Measurements from ENCODE around the gene PKDCC. TPM values are rescaled to one million over a fixed set of nuclear protein-coding genes. Genes with fewer than 3 reads are reported as not detected.

PKDCC gene
- total RNA-seq, 1 donor from 2014 or later, result 9.6 TPM

GRCh38 chr2:42021464-42021863 lies 26.4 kb upstream of the PKDCC start:
- no peak for TF ChIP-seq CTCF (IDR thresholded peaks at IDR 0.05; ENCODE audit: unreplicated experiment)
- no peak overlapping the region for H3K4me3 Mint-ChIP-seq (ENCODE audit: unreplicated experiment)
- no peaks in the 10 kb centered on the region for H3K9me3 Mint-ChIP-seq (ENCODE audit: unreplicated experiment)
- DNase-seq (ENCODE audit: low spot score), result no peak
- peaks cover 29% of the 10 kb centered on the region for H3K4me1 Mint-ChIP-seq (ENCODE audit: unreplicated experiment)
- H3K27me3 Mint-ChIP-seq (ENCODE audit: unreplicated experiment), result peaks cover 3% of the 10 kb centered on the region
- H3K27ac Mint-ChIP-seq (ENCODE audit: unreplicated experiment), result no peak overlapping the region
- peaks cover 7% of the 10 kb centered on the region for H3K36me3 Mint-ChIP-seq (ENCODE audit: low read depth, unreplicated experiment)

GRCh38 chr2:42025151-42025582 lies 22.7 kb upstream of the PKDCC start:
- Mint-ChIP-seq H3K27ac (ENCODE audit: unreplicated experiment) (peak overlapping the region; percentile 58), H3K4me3 (ENCODE audit: unreplicated experiment) (no peak overlapping the region), H3K9me3 (ENCODE audit: unreplicated experiment) (no peaks in the 10 kb centered on the region), H3K27me3 (ENCODE audit: unreplicated experiment) (peaks cover 3% of the 10 kb centered on the region), H3K36me3 (ENCODE audit: low read depth, unreplicated experiment) (peaks cover 7% of the 10 kb centered on the region), H3K4me1 (ENCODE audit: unreplicated experiment) (peaks cover 60% of the 10 kb centered on the region)
- DNase-seq (ENCODE audit: low spot score), result peak; percentile 26
- no peak for TF ChIP-seq CTCF (IDR thresholded peaks at IDR 0.05; ENCODE audit: unreplicated experiment)

GRCh38 chr2:42026272-42026671 lies 21.5 kb upstream of the PKDCC start:
- no peak for TF ChIP-seq CTCF (IDR thresholded peaks at IDR 0.05; ENCODE audit: unreplicated experiment)
- Mint-ChIP-seq H3K36me3 (ENCODE audit: low read depth, unreplicated experiment) (peaks cover 7% of the 10 kb centered on the region), H3K4me3 (ENCODE audit: unreplicated experiment) (no peak overlapping the region), H3K27me3 (ENCODE audit: unreplicated experiment) (peaks cover 3% of the 10 kb centered on the region), H3K9me3 (ENCODE audit: unreplicated experiment) (no peaks in the 10 kb centered on the region), H3K27ac (ENCODE audit: unreplicated experiment) (no peak overlapping the region), H3K4me1 (ENCODE audit: unreplicated experiment) (peaks cover 61% of the 10 kb centered on the region)
- DNase-seq (ENCODE audit: low spot score), result no peak

- Mint-ChIP-seq H3K4me1 (ENCODE audit: unreplicated experiment) (peaks cover 59% of the 10 kb centered on the region), H3K27me3 (ENCODE audit: unreplicated experiment) (peaks cover 5% of the 10 kb centered on the region), H3K9me3 (ENCODE audit: unreplicated experiment) (no peaks in the 10 kb centered on the region), H3K36me3 (ENCODE audit: low read depth, unreplicated experiment) (no peaks in the 10 kb centered on the region), H3K4me3 (ENCODE audit: unreplicated experiment) (no peak overlapping the region), H3K27ac (ENCODE audit: unreplicated experiment) (no peak overlapping the region)
- no peak for DNase-seq (ENCODE audit: low spot score)
- TF ChIP-seq CTCF (IDR thresholded peaks at IDR 0.05; ENCODE audit: unreplicated experiment), result no peak
Observed at GRCh38 chr2:42028571-42029148, 19.2 kb upstream of the PKDCC start.

- Mint-ChIP-seq H3K27ac (ENCODE audit: unreplicated experiment) (no peak overlapping the region), H3K4me3 (ENCODE audit: unreplicated experiment) (no peak overlapping the region), H3K27me3 (ENCODE audit: unreplicated experiment) (peaks cover 5% of the 10 kb centered on the region), H3K4me1 (ENCODE audit: unreplicated experiment) (peaks cover 57% of the 10 kb centered on the region), H3K9me3 (ENCODE audit: unreplicated experiment) (no peaks in the 10 kb centered on the region), H3K36me3 (ENCODE audit: low read depth, unreplicated experiment) (no peaks in the 10 kb centered on the region)
- TF ChIP-seq CTCF (IDR thresholded peaks at IDR 0.05; ENCODE audit: unreplicated experiment), result no peak
- DNase-seq (ENCODE audit: low spot score), result no peak
Observed at GRCh38 chr2:42029171-42029570, 18.6 kb upstream of the PKDCC start.

Measured in endothelial cell (in vitro differentiated cells).